HCT116 (cell line): ENCODE measurements around the gene OSBPL8.

ENCODE experiments used
- CTCF ChIP-seq, 3 experiments: fragments of 200-600 bp in 1 of 3; sonication (generic) in 1 of 3; IDR thresholded peaks in 2 of 3; conservative IDR thresholded peaks in 1 of 3; 2 replicates each; pipeline ENCODE4 v1.5.1; 2012 to 2017; ENCODE audit warnings: low read depth in 2 of 3, low read length in 2 of 3, antibody characterized with exemption in 1 of 3, borderline replicate concordance in 1 of 3, control low read depth in 1 of 3, mild to moderate bottlenecking in 1 of 3, mixed read lengths in 1 of 3, mixed run types in 1 of 3, moderate library complexity in 1 of 3; ENCODE audit not compliant: insufficient read depth in 1 of 3
- EZH2 ChIP-seq: fragments of 200-600 bp; sonication (generic); IDR thresholded peaks from 2 replicates; pipeline ENCODE4 v1.6.1; 2017; ENCODE audit warnings: antibody characterized with exemption, mixed run types
- POLR2A ChIP-seq: IDR thresholded peaks from 2 replicates; pipeline ENCODE4 v1.7.0; 2011; ENCODE audit warnings: borderline replicate concordance; ENCODE audit not compliant: insufficient read depth, insufficient read length; ENCODE audit errors: extremely low read depth
- REST ChIP-seq: IDR thresholded peaks from 2 replicates; pipeline ENCODE4 v1.6.1; 2012; ENCODE audit warnings: low read depth

GRCh38 chr12:76413121-76413520 is 146.4 kb downstream of the OSBPL8 start:
- TF ChIP-seq CTCF (IDR thresholded peaks at IDR 0.05 in 2 of 3, conservative IDR thresholded peaks at IDR 0.05 in 1 of 3; ENCODE audit: borderline replicate concordance in 1 of 3, insufficient read depth in 1 of 3, low read depth in 2 of 3, low read length in 2 of 3) (no peak), POLR2A (no peak), EZH2 (no peak), REST (no peak)
